Activated naive CD8-positive, alpha-beta T cell treated with anti-CD3 and anti-CD28 coated beads for 36 hours (primary cell): Measurements from ENCODE around the gene VAC14. TPM values are rescaled to one million over a fixed set of nuclear protein-coding genes. Genes with fewer than 3 reads are reported as not detected.
A peak's percentile ranks its signal among the peaks of the same experiment; 100 is the strongest.

Experiments used
- DNase-seq: peaks from one replicate; pipeline ENCODE4 v3.0.0; 2021
- H3K27ac Mint-ChIP-seq: one replicate; pipeline ENCODE4 v1.8.0; 2022; ENCODE audit warnings: mild to moderate bottlenecking, moderate library complexity, mixed read lengths
- H3K27me3 Mint-ChIP-seq: one replicate; pipeline ENCODE4 v1.8.0; 2022; ENCODE audit warnings: mild to moderate bottlenecking, mixed read lengths
- H3K36me3 Mint-ChIP-seq: one replicate; pipeline ENCODE4 v1.8.0; 2021; ENCODE audit warnings: mild to moderate bottlenecking, mixed read lengths
- H3K4me1 Mint-ChIP-seq: one replicate; pipeline ENCODE4 v1.8.0; 2021; ENCODE audit warnings: mixed read lengths
- H3K4me3 Mint-ChIP-seq: one replicate; pipeline ENCODE4 v1.8.0; 2022; ENCODE audit warnings: mild to moderate bottlenecking, moderate library complexity, mixed read lengths
- H3K9me3 Mint-ChIP-seq: one replicate; pipeline ENCODE4 v1.8.0; 2022; ENCODE audit warnings: mixed read lengths
- total RNA-seq, 2 experiments: library from RNA; stranded (reverse); gene quantifications; one replicate each; pipeline ENCODE4 v1.2.3, GENCODE V29; 2021

The VAC14 gene
- total RNA-seq, 2 experiments from 2014 or later = 36.0 to 37.5 TPM

DNA sequence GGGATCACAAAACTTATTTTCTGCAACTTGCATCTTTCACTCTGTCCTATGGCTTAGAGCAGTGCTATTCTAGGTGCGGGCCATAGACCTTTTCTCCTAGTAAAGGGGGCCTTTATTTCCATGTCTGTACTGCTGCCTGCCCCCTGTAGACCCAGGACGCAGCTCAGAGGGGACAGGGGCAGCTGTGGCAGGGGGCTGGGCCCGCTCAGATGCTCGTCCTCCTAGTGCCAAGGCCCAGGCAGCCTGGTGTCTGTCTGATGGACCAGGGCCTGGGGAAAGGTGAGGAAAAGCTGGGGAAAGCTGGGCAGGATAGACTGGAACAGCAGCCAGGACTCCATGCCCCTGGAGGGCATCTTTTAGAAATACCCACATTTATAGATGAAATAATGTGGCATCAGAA, 25.6 kb downstream of the VAC14 start:
- Mint-ChIP-seq H3K36me3 (peaks cover 10% of the 10 kb centered on the region), H3K27me3 (no peaks in the 10 kb centered on the region), H3K4me3 (no peak overlapping the region), H3K9me3 (no peaks in the 10 kb centered on the region), H3K27ac (no peak overlapping the region), H3K4me1 (peaks cover 2% of the 10 kb centered on the region)
- no peak for DNase-seq

DNA sequence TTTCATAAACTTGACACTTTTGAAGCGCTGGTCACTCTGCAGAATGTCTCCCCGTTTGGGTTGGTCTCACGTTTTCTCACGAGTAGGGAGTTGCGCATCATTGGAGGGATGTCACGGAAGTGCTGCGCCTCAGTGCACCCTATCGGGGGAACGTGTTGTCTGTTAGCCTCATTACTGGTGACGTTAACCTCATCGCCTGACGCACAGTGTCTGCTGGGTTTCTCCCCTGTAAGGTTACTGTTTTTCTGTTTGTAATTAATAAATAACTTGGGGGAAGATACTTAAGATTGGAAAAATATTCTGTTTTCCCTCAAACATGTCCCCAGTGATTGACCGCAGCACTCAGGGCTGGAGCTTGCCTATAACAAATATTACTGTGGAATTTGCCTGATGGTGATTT, 26.7 kb downstream of the VAC14 start:
- H3K9me3 Mint-ChIP-seq = no peaks in the 10 kb centered on the region
- DNase-seq = no peak
- no peak overlapping the region for H3K27ac Mint-ChIP-seq
- H3K36me3 Mint-ChIP-seq = peaks cover 17% of the 10 kb centered on the region
- no peaks in the 10 kb centered on the region for H3K27me3 Mint-ChIP-seq
- no peak overlapping the region for H3K4me3 Mint-ChIP-seq
- peaks cover 2% of the 10 kb centered on the region for H3K4me1 Mint-ChIP-seq

DNA sequence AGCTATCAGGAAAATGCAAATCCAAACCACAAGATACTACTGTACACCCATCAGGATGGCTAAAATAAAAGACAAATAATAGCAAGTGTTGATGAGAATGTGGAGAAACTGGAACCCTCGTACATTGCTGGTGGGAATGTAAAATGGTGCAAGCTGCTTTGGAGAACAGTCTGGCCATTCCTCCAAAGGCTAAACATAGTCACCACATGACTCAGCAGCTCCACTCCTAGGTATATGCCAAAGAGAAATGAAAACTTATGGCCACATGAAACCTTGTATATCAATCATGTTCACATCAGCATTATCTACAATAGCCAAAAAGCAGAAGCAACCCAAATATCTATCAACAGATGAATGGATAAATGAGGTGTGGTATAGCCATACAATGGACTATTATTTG, 28.5 kb downstream of the VAC14 start:
- peaks cover 17% of the 10 kb centered on the region for H3K36me3 Mint-ChIP-seq
- no peaks in the 10 kb centered on the region for H3K9me3 Mint-ChIP-seq
- H3K4me1 Mint-ChIP-seq = peaks cover 2% of the 10 kb centered on the region
- no peaks in the 10 kb centered on the region for H3K27me3 Mint-ChIP-seq
- no peak for DNase-seq
- H3K4me3 Mint-ChIP-seq = no peak overlapping the region
- H3K27ac Mint-ChIP-seq = no peak overlapping the region

DNA sequence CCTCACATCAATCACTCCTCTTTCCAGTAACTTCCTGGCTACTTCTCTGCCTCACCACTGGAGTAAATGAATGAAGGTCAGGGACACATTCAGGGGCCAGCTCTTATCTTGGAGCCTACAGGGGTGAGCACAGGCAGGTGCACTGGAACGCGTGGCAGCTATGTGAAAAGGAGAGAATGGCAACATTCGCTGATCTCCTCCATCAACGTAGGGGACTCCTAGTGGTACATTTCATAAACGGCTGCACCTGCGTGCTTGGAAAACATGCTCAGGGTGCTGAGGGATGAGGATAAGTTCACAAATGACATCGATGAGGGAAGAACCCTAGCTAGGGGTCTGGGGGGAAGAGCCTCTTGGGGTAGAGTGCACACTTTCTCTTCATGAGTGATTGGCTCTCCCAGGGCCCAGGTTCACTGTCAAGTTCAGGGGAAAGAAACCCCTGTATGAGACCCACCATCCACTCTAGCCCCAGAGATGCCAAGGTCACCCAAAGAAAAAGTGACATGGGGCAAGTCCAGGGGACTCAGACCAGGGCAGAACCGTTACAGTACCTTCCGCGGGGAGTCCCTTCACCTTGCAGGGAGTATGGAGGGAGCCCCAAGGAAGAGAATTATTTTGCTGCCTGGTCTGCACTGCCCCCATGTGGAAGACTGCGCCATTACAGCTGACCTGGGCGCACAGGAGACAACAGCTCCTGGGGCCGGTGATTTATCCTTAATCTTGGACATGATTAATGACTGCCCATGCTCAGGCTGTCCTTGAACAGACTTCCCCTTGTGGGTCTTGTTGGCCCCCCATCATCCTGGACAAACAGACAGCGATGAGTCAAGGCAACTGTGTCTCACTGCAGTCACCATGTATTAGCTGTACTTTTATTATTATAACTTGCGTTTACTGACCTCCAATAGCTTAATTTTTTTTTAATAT, 30.1 kb downstream of the VAC14 start:
- no peak overlapping the region for H3K27ac Mint-ChIP-seq
- peaks cover 2% of the 10 kb centered on the region for H3K4me1 Mint-ChIP-seq
- H3K9me3 Mint-ChIP-seq = no peaks in the 10 kb centered on the region
- no peak overlapping the region for H3K4me3 Mint-ChIP-seq
- peak; percentile 63 for DNase-seq
- H3K36me3 Mint-ChIP-seq = peaks cover 17% of the 10 kb centered on the region
- H3K27me3 Mint-ChIP-seq = no peaks in the 10 kb centered on the region

DNA sequence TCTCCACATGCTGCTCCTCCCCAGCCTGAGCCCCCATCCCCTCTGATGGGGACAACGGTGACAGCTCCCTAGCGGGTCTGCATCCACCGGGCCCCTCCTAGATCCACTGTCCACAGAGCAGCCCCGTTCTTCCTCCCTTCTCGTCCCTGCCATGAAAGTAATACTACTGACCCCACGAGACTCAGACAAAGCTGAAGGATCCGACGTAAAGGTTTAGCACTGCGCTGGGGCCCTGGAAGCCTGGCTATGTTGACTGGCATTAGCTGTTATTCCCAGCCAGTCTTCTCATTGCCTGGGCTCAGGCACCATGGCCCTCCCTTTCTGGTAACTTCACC, 30.7 kb downstream of the VAC14 start:
- peaks cover 2% of the 10 kb centered on the region for H3K4me1 Mint-ChIP-seq
- H3K27me3 Mint-ChIP-seq = no peaks in the 10 kb centered on the region
- H3K9me3 Mint-ChIP-seq = no peaks in the 10 kb centered on the region
- no peak overlapping the region for H3K27ac Mint-ChIP-seq
- no peak for DNase-seq
- H3K4me3 Mint-ChIP-seq = no peak overlapping the region
- H3K36me3 Mint-ChIP-seq = peaks cover 18% of the 10 kb centered on the region

DNA sequence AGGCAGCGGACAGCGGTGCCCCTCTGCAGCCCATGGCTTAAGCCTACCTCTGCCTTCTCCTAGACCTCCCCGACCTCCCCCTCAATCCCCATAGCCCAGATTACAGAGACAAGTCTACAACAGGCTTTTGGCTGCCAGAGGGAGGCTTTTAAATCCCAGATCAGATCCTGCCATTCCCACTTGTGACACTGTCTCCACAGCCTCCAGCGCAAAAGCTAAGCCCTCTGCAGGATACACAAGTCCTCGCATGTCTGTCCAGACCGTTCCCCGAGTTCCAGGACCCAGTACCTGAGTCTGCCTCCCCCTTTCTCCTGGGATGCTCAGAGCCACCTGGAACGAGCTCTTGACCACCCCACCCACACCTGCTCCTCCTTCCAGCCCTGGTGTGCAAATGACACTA, 31.2 kb downstream of the VAC14 start:
- Mint-ChIP-seq H3K27ac (no peak overlapping the region), H3K4me1 (peaks cover 2% of the 10 kb centered on the region), H3K36me3 (peaks cover 18% of the 10 kb centered on the region), H3K27me3 (no peaks in the 10 kb centered on the region), H3K9me3 (no peaks in the 10 kb centered on the region), H3K4me3 (no peak overlapping the region)
- no peak for DNase-seq

DNA sequence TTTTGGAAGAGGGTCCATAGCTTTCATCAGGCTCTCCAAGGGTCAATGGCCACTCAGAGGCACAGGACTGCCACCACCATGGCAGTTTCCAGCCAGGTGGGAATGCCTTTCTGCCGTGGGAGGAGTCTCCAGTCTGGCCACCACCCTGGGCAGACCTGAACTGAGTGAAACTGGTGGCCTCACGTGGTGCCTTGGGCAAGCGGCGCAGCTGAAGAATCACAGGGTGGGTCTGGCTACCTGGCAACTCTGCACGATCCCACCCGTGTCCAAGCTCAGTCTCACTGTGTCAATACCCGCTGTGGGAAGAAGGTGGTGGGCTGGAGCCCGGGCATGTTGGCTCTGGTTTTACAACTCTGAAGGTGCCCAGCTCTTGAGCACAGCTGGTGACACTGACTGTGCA, 31.8 kb downstream of the VAC14 start:
- no peak overlapping the region for H3K4me3 Mint-ChIP-seq
- H3K9me3 Mint-ChIP-seq = no peaks in the 10 kb centered on the region
- no peak for DNase-seq
- H3K4me1 Mint-ChIP-seq = peaks cover 2% of the 10 kb centered on the region
- H3K27ac Mint-ChIP-seq = no peak overlapping the region
- H3K36me3 Mint-ChIP-seq = peaks cover 17% of the 10 kb centered on the region
- no peaks in the 10 kb centered on the region for H3K27me3 Mint-ChIP-seq

DNA sequence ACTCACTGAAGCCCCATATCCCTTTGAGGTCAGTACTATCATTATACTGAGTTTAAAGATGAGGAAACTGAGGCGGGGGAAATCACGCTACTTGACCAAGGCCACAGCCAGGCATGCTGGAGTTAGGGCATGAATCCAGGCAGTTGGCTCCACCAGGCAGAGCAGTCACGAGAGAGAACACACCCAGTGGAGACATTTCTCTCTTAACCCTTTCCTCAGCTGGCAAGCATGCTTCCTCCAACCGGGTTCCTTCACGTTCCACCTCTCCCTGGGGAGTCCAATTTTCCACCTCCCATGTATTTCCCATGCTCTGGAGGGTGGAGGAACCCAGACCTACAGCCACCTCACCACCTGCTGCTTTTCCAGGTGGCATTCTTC, 32.8 kb downstream of the VAC14 start:
- no peaks in the 10 kb centered on the region for H3K9me3 Mint-ChIP-seq
- no peak for DNase-seq
- no peak overlapping the region for H3K27ac Mint-ChIP-seq
- H3K36me3 Mint-ChIP-seq = peaks cover 15% of the 10 kb centered on the region
- no peaks in the 10 kb centered on the region for H3K27me3 Mint-ChIP-seq
- H3K4me3 Mint-ChIP-seq = no peak overlapping the region
- peaks cover 2% of the 10 kb centered on the region for H3K4me1 Mint-ChIP-seq

DNA sequence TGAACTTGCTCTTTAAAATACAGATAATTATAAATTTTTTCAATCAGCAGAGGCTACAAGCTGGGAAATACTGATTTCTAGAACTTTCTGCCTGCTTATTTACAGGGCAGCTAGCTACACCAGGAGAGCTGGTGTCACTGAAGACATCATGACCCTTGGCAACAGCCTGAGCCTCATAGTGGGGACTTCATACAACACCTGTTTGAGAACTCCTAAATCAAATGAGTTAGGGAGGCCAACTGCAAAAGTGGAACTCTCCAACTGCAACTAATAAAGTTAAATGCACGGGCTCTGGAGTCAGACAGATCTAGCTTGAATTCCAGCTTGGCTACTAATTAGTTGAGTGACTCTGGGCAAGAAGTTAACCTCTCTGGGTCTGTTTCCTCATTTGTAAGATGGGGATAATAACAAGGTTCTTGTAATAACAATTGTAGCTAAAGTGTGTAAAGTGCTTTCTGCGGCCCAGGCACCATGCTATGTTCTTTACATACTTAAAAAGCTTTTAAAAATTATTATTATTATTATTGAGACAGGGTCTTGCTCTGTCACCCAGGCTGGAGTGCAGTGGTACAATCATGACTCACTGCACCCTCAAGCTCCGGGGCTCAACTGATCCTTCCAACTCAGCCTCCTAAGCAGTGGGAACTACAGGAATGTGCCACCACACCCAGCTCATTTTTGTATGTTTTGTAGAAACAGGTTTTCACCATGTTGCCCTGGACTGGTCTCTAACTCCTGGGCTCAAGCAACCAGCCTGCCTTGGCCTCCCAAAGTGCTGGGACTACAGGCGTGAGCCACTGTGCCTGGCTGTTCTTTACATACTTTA, 33.4 kb downstream of the VAC14 start:
- H3K9me3 Mint-ChIP-seq = no peaks in the 10 kb centered on the region
- H3K36me3 Mint-ChIP-seq = peaks cover 15% of the 10 kb centered on the region
- no peak overlapping the region for H3K27ac Mint-ChIP-seq
- no peak for DNase-seq
- H3K4me1 Mint-ChIP-seq = peaks cover 2% of the 10 kb centered on the region
- H3K27me3 Mint-ChIP-seq = no peaks in the 10 kb centered on the region
- H3K4me3 Mint-ChIP-seq = no peak overlapping the region

DNA sequence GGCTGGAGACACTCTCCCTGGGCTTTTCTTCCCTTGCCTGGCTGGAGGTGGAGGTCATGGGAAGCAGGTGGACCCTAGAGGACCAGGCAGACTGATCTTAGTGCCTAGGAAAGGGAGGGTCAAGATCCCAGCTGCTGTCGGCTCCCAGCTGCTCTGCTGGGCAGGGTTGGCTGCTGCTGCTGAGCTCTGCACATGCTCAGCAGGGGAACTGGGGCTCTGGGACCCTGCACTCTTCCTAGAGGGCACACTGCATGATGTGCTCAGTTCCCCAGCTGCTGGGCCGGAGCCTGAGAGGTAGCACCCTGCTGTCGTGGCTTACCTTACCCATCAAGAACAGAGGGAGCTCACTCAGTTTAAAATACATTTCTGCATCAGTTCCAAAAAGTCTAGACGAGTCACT, 34.3 kb downstream of the VAC14 start:
- Mint-ChIP-seq H3K4me3 (no peak overlapping the region), H3K36me3 (peaks cover 15% of the 10 kb centered on the region), H3K27ac (no peak overlapping the region), H3K27me3 (no peaks in the 10 kb centered on the region), H3K4me1 (peaks cover 2% of the 10 kb centered on the region), H3K9me3 (no peaks in the 10 kb centered on the region)
- DNase-seq = no peak

DNA sequence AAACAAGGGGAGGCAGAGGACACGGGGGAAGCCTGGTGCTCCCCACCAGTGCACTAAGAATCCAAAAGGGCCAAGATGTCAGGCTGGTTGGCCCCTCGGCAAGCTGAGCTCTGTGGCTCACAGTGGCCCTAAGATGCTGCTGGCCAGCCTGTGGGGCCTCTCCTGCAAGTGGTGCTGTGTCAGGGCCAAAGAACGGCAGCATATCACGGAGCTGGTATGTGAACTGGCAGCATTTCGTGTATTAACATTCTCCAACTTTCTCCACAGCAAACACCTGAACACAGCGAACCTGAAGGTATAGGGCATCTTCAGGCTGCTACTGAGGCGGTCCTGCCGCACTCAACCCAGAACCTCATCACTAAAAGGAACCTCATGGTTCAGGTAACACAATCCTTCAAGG, 34.8 kb downstream of the VAC14 start:
- Mint-ChIP-seq H3K4me3 (no peak overlapping the region), H3K4me1 (peaks cover 2% of the 10 kb centered on the region), H3K9me3 (no peaks in the 10 kb centered on the region), H3K27me3 (no peaks in the 10 kb centered on the region), H3K27ac (no peak overlapping the region), H3K36me3 (peaks cover 15% of the 10 kb centered on the region)
- no peak for DNase-seq

DNA sequence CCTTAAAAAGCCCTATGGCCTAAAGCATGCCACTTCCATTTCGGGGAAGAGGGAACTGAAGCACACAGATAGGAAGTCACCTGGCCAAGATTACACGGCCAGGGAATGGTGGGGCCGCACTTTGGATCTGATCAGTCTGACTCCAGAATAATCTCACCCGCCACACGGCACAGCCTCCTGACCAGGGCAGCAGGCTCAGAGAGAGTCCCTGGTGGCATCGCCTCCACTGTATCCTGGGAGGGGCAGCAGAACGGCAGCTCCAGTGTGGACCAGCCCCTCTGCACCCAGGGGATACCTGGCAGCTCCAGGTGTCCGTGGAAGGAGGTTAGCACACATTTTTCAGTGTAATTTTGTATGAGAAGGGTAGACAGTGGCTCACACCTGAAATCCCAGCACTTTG, 35.5 kb downstream of the VAC14 start:
- no peaks in the 10 kb centered on the region for H3K27me3 Mint-ChIP-seq

DNA sequence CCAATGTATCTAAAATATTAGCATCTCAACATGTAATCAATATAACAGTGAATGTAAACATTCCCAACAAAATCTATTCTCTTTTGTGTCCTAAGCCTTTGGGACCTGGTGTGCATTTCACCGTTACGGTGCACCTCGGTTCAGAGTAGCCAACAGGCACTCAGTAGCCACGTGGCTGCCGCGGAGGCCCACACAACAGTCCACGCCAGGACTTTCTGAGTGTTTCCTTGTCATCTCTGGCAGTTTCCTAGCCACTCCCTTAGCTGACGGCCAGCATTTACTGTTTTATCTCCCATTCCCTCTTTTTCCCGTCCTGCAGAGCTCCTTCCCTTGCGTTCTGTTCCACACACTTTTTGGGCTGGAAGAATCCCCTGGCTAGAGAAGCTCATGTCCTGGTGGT, 36.3 kb downstream of the VAC14 start:
- H3K36me3 Mint-ChIP-seq = peaks cover 10% of the 10 kb centered on the region
- H3K4me3 Mint-ChIP-seq = no peak overlapping the region
- H3K27ac Mint-ChIP-seq = no peak overlapping the region

More for the DNA sequence above, 35.5 kb downstream of the VAC14 start:
- no peaks in the 10 kb centered on the region for H3K9me3 Mint-ChIP-seq
- H3K4me1 Mint-ChIP-seq = no peaks in the 10 kb centered on the region
- peak overlapping the region; percentile 34 for H3K27ac Mint-ChIP-seq
- no peak for DNase-seq
- H3K36me3 Mint-ChIP-seq = peaks cover 16% of the 10 kb centered on the region
- no peak overlapping the region for H3K4me3 Mint-ChIP-seq

DNA sequence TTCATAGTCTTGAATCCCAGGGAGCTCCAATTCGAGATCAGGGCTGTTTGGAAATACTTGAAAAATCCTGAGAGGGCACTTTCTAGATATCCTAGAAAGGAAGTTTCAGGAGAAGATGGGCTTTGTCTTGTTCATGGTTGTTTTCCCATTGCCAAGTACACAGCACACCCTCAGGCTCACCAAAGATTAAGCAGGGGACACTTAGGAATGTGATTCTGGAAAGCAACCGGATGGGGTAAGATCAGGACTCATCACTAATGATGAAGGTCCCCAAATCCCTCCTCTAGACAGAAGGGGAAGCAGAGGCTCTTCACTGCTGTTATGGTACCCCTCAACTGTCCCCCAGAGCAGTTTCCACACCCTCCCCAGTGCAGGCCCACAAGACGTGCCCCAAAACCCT, 40.7 kb downstream of the VAC14 start:
- no peaks in the 10 kb centered on the region for H3K27me3 Mint-ChIP-seq
- H3K4me1 Mint-ChIP-seq = no peaks in the 10 kb centered on the region
- H3K9me3 Mint-ChIP-seq = no peaks in the 10 kb centered on the region
- H3K36me3 Mint-ChIP-seq = peaks cover 11% of the 10 kb centered on the region
- H3K4me3 Mint-ChIP-seq = no peak overlapping the region
- DNase-seq = no peak
- no peak overlapping the region for H3K27ac Mint-ChIP-seq

More for the DNA sequence above, 36.3 kb downstream of the VAC14 start:
- no peaks in the 10 kb centered on the region for H3K4me1 Mint-ChIP-seq
- no peak for DNase-seq
- no peaks in the 10 kb centered on the region for H3K27me3 Mint-ChIP-seq
- H3K9me3 Mint-ChIP-seq = no peaks in the 10 kb centered on the region

DNA sequence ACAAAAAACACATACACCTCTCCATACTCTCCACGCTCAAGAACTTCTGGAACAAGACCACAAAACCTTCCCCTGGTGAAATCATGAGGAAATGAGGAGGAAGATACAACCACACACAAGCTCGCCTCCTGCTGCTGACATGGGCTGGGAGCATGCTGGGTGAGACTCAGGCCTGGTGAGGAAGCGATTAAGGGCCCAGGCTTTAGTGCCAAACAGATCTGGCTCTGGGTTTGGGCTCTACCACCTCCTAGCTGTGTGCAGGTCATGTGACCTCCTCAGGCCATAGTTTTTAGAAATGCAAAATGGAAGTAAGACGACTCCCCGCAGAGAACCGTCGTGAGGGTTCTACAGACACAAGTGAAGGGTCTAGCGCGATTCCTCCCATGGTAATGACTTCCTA, 41.3 kb downstream of the VAC14 start:
- Mint-ChIP-seq H3K9me3 (no peaks in the 10 kb centered on the region), H3K27me3 (no peaks in the 10 kb centered on the region), H3K4me3 (no peak overlapping the region), H3K36me3 (peaks cover 11% of the 10 kb centered on the region), H3K27ac (no peak overlapping the region), H3K4me1 (no peaks in the 10 kb centered on the region)
- no peak for DNase-seq
